Fibroblast of skin of left biceps (primary cell): Measurements from ENCODE around the gene TTC28.
A peak's percentile ranks its signal among the peaks of the same experiment; 100 is the strongest.
"Not testable (repeated sequence)": the region's sequence is repeated elsewhere in the genome, so short reads cannot be mapped to it uniquely, and the experiment has no call there.

ENCODE experiments used
- DNase-seq, 2 experiments: peaks; one replicate each; pipeline ENCODE4 v3.0.0-alpha.2; 2013; ENCODE audit warnings: low read depth in 2 of 2

TTC28 gene

GRCh38 chr22:28560743-28561101 lies 118.9 kb downstream of the TTC28 start:
- DNase-seq, result not testable (repeated sequence)

GRCh38 chr22:28560046-28560742 lies 119.4 kb downstream of the TTC28 start:
- peak in 1 of 2 experiments; percentile 26 for DNase-seq

GRCh38 chr22:28557184-28557583 lies 122.5 kb downstream of the TTC28 start:
- no peak for DNase-seq

- DNase-seq, result not testable (repeated sequence)
These were observed 126.4 kb downstream of the TTC28 start for GRCh38 chr22:28553108-28553866.

- DNase-seq, result no peak
These were observed 131.2 kb downstream of the TTC28 start for GRCh38 chr22:28548406-28548805.

GRCh38 chr22:28547132-28547842 lies 132.4 kb downstream of the TTC28 start:
- peak; percentile 92 to 95 for DNase-seq

- no peak for DNase-seq
These were observed 135.2 kb downstream of the TTC28 start for GRCh38 chr22:28544431-28544868.

- no peak for DNase-seq
These were observed 136.5 kb downstream of the TTC28 start for GRCh38 chr22:28542980-28543621.

GRCh38 chr22:28541137-28541536 lies 138.5 kb downstream of the TTC28 start:
- no peak for DNase-seq

- DNase-seq, result no peak
These were observed 140.7 kb downstream of the TTC28 start for GRCh38 chr22:28538922-28539321.

GRCh38 chr22:28530565-28530964 lies 149.1 kb downstream of the TTC28 start:
- DNase-seq, result not testable (repeated sequence)

- not testable (repeated sequence) for DNase-seq
These were observed 150.5 kb downstream of the TTC28 start for GRCh38 chr22:28529144-28529543.

- DNase-seq, result no peak
These were observed 158.2 kb downstream of the TTC28 start for GRCh38 chr22:28521451-28521850.

GRCh38 chr22:28514321-28514821 lies 165.3 kb downstream of the TTC28 start:
- DNase-seq, result peak; percentile 19 to 21

- DNase-seq, result not testable (repeated sequence)
These were observed 167.3 kb downstream of the TTC28 start for GRCh38 chr22:28512387-28512786.

- DNase-seq, result no peak
These were observed 171.7 kb downstream of the TTC28 start for GRCh38 chr22:28507896-28508295.

GRCh38 chr22:28506150-28506535 lies 173.5 kb downstream of the TTC28 start:
- no peak for DNase-seq

- DNase-seq, result no peak
These were observed 174.1 kb downstream of the TTC28 start for GRCh38 chr22:28505416-28506149.

GRCh38 chr22:28500006-28500405 lies 179.6 kb downstream of the TTC28 start:
- DNase-seq, result no peak

- no peak for DNase-seq
These were observed 181.6 kb downstream of the TTC28 start for GRCh38 chr22:28498044-28498443.

- no peak for DNase-seq
These were observed 182.5 kb downstream of the TTC28 start for GRCh38 chr22:28497188-28497587.
